NCI-H1694 treated with DMSO at 0.1 percent for 48 hours (cell line): Measurements from ENCODE around the gene FBXO11.
"Not testable (repeated sequence)": the region's sequence is repeated elsewhere in the genome, so short reads cannot be mapped to it uniquely, and the experiment has no call there.

Experiments
- DNase-seq: peaks from one replicate; lab custom pipeline; 2025; lab: John Stamatoyannopoulos, UW

Gene FBXO11

GRCh38 chr2:47897883-47898731, 8.2 kb downstream of the FBXO11 start:
- no peak for DNase-seq

GRCh38 chr2:47897191-47897882, 9.0 kb downstream of the FBXO11 start:
- not testable (repeated sequence) for DNase-seq

GRCh38 chr2:47896450-47896968, 9.8 kb downstream of the FBXO11 start:
- no peak for DNase-seq

GRCh38 chr2:47893771-47894170, 12.5 kb downstream of the FBXO11 start:
- no peak for DNase-seq

- DNase-seq, result no peak
Observed at GRCh38 chr2:47892338-47892730, 14.0 kb downstream of the FBXO11 start.

- no peak for DNase-seq
Observed at GRCh38 chr2:47891369-47892337, 14.6 kb downstream of the FBXO11 start.

GRCh38 chr2:47890711-47891368, 15.5 kb downstream of the FBXO11 start:
- no peak for DNase-seq

- DNase-seq, result no peak
Observed at GRCh38 chr2:47888581-47889280, 17.6 kb downstream of the FBXO11 start.

GRCh38 chr2:47876912-47877311, 29.4 kb downstream of the FBXO11 start:
- no peak for DNase-seq

GRCh38 chr2:47872941-47873340, 33.4 kb downstream of the FBXO11 start:
- DNase-seq, result no peak

- no peak for DNase-seq
Observed at GRCh38 chr2:47870641-47871540, 35.4 kb downstream of the FBXO11 start.

GRCh38 chr2:47869859-47870595, 36.3 kb downstream of the FBXO11 start:
- DNase-seq, result no peak

GRCh38 chr2:47868611-47869352, 37.5 kb downstream of the FBXO11 start:
- DNase-seq, result no peak

GRCh38 chr2:47867205-47867604, 39.1 kb downstream of the FBXO11 start:
- no peak for DNase-seq

- DNase-seq, result no peak
Observed at GRCh38 chr2:47864566-47864965, 41.7 kb downstream of the FBXO11 start.

- no peak for DNase-seq
Observed at GRCh38 chr2:47862949-47863348, 43.3 kb downstream of the FBXO11 start.

- not testable (repeated sequence) for DNase-seq
Observed at GRCh38 chr2:47853067-47853777, 53.1 kb downstream of the FBXO11 start.

- no peak for DNase-seq
Observed at GRCh38 chr2:47850198-47850597, 56.1 kb downstream of the FBXO11 start.
